ENCODE data around the gene ZNHIT6. TPM values are rescaled to one million over a fixed set of nuclear protein-coding genes. Genes with fewer than 3 reads are reported as not detected.

The ZNHIT6 gene
- total and polyA plus RNA-seq, 12 donors, result 4.5 to 21.1 (median 9.8) TPM

- 76 to 89% (median 80%) methylated on average over 3 of the region's 3 CpGs for WGBS, 4 donors
- H3K27ac ChIP-seq, result no peak overlapping the region
- no peak overlapping the region for H3K4me3 ChIP-seq
- H3K36me3 ChIP-seq (replicated peaks in 1 of 2), result no peaks in the 10 kb centered on the region
- no peak for DNase-seq
- H3K27me3 ChIP-seq, result no peaks in the 10 kb centered on the region
- peaks cover 0 to 5% of the 10 kb centered on the region in 2 donors for H3K4me1 ChIP-seq (replicated peaks in 1 of 2)
- intact Hi-C loops (cut with DNase I), result no loop called here
- H3K9me3 ChIP-seq (replicated peaks in 1 of 3), result peaks cover 0 to 13% (median 0%) of the 10 kb centered on the region in 3 donors
- no peak for TF ChIP-seq POLR2A (IDR thresholded peaks at IDR 0.05)
- no peak for TF ChIP-seq CTCF (IDR thresholded peaks at IDR 0.05)
Observed at GRCh38 chr1:85617633-85618100, 90.6 kb downstream of the ZNHIT6 start.

GRCh38 chr1:85616736-85617135 lies 91.5 kb downstream of the ZNHIT6 start:
- Histone ChIP-seq H3K36me3 (replicated peaks in 1 of 2) (no peaks in the 10 kb centered on the region), H3K27ac (no peak overlapping the region), H3K4me1 (replicated peaks in 1 of 2) (peaks cover 0 to 10% of the 10 kb centered on the region in 2 donors), H3K27me3 (no peaks in the 10 kb centered on the region), H3K9me3 (replicated peaks in 1 of 3) (peaks cover 0 to 8% (median 0%) of the 10 kb centered on the region in 3 donors), H3K4me3 (no peak overlapping the region)
- TF ChIP-seq CTCF (IDR thresholded peaks at IDR 0.05) (no peak), POLR2A (IDR thresholded peaks at IDR 0.05) (no peak)
- intact Hi-C loops (cut with DNase I), result no loop called here
- DNase-seq, result no peak
- 84 to 99% (median 94%) methylated on average over 3 of the region's 3 CpGs for WGBS, 4 donors

- intact Hi-C loops (cut with DNase I), result no loop called here
Observed at GRCh38 chr1:85616364-85616705, 91.9 kb downstream of the ZNHIT6 start.

More at GRCh38 chr1:85616364-85616705, 91.9 kb downstream of the ZNHIT6 start:
- Histone ChIP-seq H3K9me3 (replicated peaks in 1 of 3) (peaks cover 0 to 4% (median 0%) of the 10 kb centered on the region in 3 donors), H3K4me1 (replicated peaks in 1 of 2) (peaks cover 0 to 10% of the 10 kb centered on the region in 2 donors), H3K27ac (peak overlapping the region in 2 of 5 donors; percentile 37 to 65), H3K36me3 (replicated peaks in 1 of 2) (no peaks in the 10 kb centered on the region), H3K27me3 (no peaks in the 10 kb centered on the region), H3K4me3 (peak overlapping the region in 2 of 4 donors; percentile 29 to 51)
- DNase-seq, result peak in 4 of 7 donors; percentile 16 to 46 (median 22)
- WGBS, 4 donors, result 40 to 80% (median 60%) methylated on average over 1 to 11 of the region's 11 CpGs
- TF ChIP-seq CTCF (IDR thresholded peaks at IDR 0.05) (no peak), POLR2A (IDR thresholded peaks at IDR 0.05) (no peak)
